T-helper 1 cell treated with Interleukin-12 subunit alpha and Interleukin-12 subunit beta and Interleukin-4 antibody, amounts not matched to agents 30 μg/mL and 1 μg/mL, for 36 hours (primary cell): ENCODE data around the gene PPP1R14C.

Source experiments
- H3K27ac Mint-ChIP-seq: one replicate; pipeline ENCODE4 v1.8.0; 2021; ENCODE audit warnings: mild to moderate bottlenecking, mixed read lengths
- H3K27me3 Mint-ChIP-seq: one replicate; pipeline ENCODE4 v1.8.0; 2021; ENCODE audit warnings: low read depth, mixed read lengths
- H3K36me3 Mint-ChIP-seq: one replicate; pipeline ENCODE4 v1.8.0; 2021; ENCODE audit warnings: low read depth, mixed read lengths
- H3K4me1 Mint-ChIP-seq: one replicate; pipeline ENCODE4 v1.8.0; 2021; ENCODE audit warnings: low read depth, mixed read lengths
- H3K4me3 Mint-ChIP-seq: one replicate; pipeline ENCODE4 v1.8.0; 2021; ENCODE audit warnings: mild to moderate bottlenecking, moderate library complexity, mixed read lengths
- H3K9me3 Mint-ChIP-seq: one replicate; pipeline ENCODE4 v1.8.0; 2021; ENCODE audit warnings: mixed read lengths

PPP1R14C gene

DNA sequence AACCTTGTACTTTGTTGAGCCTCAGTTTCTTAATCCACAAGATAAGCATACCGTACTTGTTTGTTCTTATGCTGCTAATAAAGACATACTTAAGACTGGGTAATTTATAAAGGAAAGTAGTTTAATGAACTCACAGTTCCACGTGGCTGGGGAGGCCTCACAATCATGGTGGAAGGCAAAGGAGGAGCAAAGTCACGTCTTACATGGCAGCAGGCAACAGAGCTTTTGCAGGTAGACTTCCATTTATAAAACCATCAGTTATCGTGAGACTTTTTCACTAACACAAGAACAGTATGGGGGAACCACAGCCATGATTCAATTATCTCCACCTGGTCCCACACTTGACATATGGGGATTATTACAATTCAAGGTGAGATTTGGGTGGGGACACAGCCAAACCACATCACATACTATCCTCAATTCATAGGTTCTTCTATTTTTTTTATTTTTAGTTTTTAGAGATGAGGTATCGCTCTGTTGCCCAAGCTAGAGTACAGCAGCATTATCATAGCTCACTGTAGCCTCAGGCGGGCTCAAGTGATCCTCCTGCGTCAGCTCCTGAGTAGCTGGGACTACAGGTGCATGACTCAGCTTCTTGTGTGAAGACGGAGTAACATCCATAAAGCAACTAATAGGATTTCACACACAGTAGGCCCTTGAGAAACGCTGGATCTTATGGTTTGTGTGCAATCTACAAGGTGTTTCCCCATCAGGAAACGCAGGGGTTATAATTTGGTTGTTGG, 149.3 kb downstream of the PPP1R14C start:
- Mint-ChIP-seq H3K9me3 (no peaks in the 10 kb centered on the region), H3K4me1 (no peaks in the 10 kb centered on the region), H3K27me3 (no peaks in the 10 kb centered on the region), H3K4me3 (no peak overlapping the region), H3K36me3 (no peaks in the 10 kb centered on the region), H3K27ac (no peak overlapping the region)

DNA sequence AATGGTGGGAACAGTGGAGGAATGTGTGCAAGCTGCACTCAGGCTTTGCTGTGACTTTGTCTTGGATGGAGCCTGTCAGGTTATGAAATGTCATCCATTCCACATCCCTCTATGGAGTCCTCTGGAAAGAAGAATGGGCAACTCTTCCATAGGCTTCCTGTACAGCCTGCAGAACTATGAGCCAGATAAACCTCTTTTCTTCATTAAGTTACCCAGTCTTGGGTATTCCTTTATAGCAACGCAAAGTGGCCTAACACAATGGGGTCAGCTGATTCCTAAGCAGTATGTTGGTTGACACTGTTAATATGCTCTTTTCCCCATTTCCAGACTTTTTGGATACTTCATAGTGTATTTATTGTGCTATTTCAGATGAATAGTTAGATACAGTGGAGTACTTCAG, 150.2 kb downstream of the PPP1R14C start:
- Mint-ChIP-seq H3K4me3 (no peak overlapping the region), H3K4me1 (no peaks in the 10 kb centered on the region), H3K27me3 (peaks cover 5% of the 10 kb centered on the region), H3K9me3 (peaks cover 5% of the 10 kb centered on the region), H3K36me3 (no peaks in the 10 kb centered on the region), H3K27ac (no peak overlapping the region)

DNA sequence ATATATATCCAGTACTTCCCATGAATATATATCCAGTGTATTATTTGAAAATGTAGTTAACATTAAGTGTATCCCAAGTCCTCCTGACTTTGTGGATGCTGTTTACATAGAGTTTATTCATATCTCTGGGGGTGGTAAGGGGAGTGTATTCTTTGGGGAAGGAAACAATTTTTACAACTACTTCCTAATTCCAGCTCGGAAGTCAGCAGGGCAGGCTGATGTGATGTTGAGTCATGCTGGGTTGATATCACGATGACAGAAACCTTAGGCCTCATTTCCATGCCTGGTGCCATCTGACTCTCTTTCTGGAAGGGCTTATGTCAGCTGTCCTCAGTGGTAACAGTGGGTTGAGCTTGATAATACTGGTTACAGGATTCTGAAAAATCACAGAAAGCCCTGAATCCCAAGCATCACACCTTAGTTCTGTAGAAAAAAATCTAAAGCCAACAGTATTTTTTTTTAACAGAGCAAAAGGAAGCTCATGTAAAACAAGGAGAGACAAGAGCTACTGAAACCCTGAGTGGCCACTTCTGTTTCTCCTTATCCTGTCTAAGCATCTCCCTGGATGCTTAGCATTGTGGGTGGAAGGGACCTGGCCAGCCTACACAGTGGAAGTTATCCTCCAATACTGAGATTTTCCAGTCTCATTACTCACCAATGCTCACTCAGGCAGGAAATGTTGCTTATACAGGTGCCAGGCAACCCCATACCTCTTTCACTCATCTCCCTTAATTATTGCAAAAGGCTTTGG, 150.8 kb downstream of the PPP1R14C start:
- no peak overlapping the region for H3K27ac Mint-ChIP-seq
- no peak overlapping the region for H3K4me3 Mint-ChIP-seq
- H3K4me1 Mint-ChIP-seq, result no peaks in the 10 kb centered on the region
- H3K27me3 Mint-ChIP-seq, result peaks cover 6% of the 10 kb centered on the region
- peaks cover 8% of the 10 kb centered on the region for H3K9me3 Mint-ChIP-seq
- no peaks in the 10 kb centered on the region for H3K36me3 Mint-ChIP-seq

DNA sequence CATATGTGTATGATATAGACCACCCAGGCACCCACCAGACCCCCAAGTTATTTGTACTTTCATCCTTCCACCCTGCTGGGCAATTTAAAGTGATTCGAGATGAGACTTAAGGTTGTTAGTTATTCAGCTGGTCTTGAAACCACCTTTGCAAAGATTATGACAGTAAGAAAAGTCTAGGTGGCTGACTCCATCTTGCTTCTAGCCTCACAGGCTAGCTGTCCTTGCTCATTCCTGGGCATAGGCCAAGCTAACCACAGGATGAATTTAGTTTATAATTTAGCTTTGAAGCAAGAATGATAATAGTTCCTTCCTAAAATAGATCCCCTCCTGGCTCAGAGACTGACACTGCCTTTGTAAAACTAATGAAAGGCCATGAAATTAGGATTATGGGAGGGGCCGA, 154.0 kb downstream of the PPP1R14C start:
- peaks cover 6% of the 10 kb centered on the region for H3K27me3 Mint-ChIP-seq
- H3K27ac Mint-ChIP-seq, result no peak overlapping the region
- H3K36me3 Mint-ChIP-seq, result no peaks in the 10 kb centered on the region
- H3K9me3 Mint-ChIP-seq, result peaks cover 8% of the 10 kb centered on the region
- H3K4me3 Mint-ChIP-seq, result no peak overlapping the region
- peaks cover under 1% of the 10 kb centered on the region for H3K4me1 Mint-ChIP-seq

DNA sequence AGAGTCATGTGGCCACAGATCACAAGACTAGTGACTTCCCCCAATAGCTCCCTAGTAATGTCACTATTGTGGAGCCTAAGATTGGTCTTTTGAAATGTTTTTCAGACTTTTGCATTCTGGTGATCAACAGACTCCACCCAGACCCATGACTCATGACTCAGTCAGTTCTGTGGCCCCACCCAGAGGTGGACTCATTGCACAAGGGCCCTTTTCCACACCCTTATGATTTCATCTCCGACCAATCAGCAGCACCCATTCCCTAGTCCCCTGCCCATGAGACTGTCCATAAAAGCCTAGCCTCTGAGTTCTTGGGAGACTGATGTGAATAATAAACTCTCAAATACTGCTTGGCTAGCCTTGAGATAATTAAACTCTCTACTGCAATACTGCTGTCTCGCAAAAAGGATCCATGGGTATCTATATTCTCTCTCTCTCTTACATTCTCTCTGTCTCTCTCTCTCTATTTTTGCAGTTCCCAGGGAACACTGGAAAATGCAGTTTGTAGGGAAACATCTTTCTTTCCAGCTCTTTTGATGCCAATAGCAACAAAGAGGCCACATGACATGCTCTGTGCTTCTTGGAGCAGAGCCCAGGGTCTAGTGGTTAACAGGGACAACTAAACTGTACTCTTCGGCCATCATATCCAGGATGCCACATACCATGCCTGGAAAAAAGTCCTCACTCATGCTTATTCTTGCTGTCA, 154.6 kb downstream of the PPP1R14C start:
- H3K27ac Mint-ChIP-seq, result no peak overlapping the region
- H3K4me1 Mint-ChIP-seq, result peaks cover 2% of the 10 kb centered on the region
- peaks cover 8% of the 10 kb centered on the region for H3K9me3 Mint-ChIP-seq
- no peak overlapping the region for H3K4me3 Mint-ChIP-seq
- peaks cover 6% of the 10 kb centered on the region for H3K27me3 Mint-ChIP-seq
- H3K36me3 Mint-ChIP-seq, result no peaks in the 10 kb centered on the region

DNA sequence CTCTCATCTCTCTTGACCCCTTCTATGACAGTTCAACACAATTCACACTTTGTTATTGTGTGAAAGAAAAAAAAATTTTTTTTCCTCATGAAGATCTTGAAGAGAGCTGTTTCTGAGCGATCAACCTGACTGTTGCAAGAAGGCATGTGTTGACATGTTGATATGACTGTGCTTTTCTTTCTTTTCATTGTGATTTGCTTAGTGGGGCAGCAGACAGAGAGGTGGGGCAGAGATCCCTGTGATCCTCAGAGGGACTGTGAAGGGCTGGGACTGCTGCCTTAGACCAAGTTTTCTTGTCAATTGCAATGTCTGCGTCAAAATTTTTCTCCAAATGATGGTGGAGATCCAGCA, 155.2 kb downstream of the PPP1R14C start:
- Mint-ChIP-seq H3K36me3 (no peaks in the 10 kb centered on the region), H3K27ac (no peak overlapping the region), H3K4me3 (no peak overlapping the region), H3K27me3 (peaks cover 6% of the 10 kb centered on the region), H3K4me1 (peaks cover 2% of the 10 kb centered on the region), H3K9me3 (peaks cover 8% of the 10 kb centered on the region)

DNA sequence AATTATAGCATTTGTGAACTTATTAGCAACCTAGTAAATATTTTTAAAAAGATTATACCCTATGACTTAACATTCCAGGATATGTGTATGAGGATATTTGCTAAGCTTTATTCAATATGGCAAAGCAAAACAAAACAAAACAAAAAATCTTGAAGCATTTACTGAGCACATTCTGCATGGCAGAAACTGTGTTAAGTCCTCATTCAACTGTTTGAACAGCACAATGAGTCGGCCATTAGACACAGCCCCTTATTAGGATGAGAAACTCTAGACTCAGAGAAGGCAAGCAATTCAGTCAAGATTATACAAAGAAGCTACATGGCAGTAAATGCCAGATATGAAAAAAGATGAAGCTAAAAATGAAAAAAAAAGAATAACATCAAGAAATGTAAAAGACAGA, 155.8 kb downstream of the PPP1R14C start:
- Mint-ChIP-seq H3K27me3 (peaks cover 6% of the 10 kb centered on the region), H3K4me3 (no peak overlapping the region), H3K27ac (no peak overlapping the region), H3K4me1 (peaks cover 2% of the 10 kb centered on the region), H3K36me3 (no peaks in the 10 kb centered on the region), H3K9me3 (peaks cover 8% of the 10 kb centered on the region)
